Rectal smooth muscle tissue (tissue), 1 donor: ENCODE results near the gene CACUL1.

Experiments used
- H3K27ac ChIP-seq: one replicate; pipeline ENCODE4 v1.7.0; 2013; ENCODE audit warnings: low read depth, low read length, inconsistent platforms
- H3K27me3 ChIP-seq: one replicate; pipeline ENCODE4 v1.7.0; 2013; ENCODE audit warnings: low read length; ENCODE audit not compliant: control insufficient read depth, insufficient read depth
- H3K36me3 ChIP-seq: one replicate; pipeline ENCODE4 v1.7.0; 2013; ENCODE audit warnings: low read length; ENCODE audit not compliant: control insufficient read depth, insufficient read depth
- H3K4me1 ChIP-seq: one replicate; pipeline ENCODE4 v1.7.0; 2013; ENCODE audit warnings: low read length; ENCODE audit not compliant: control insufficient read depth, insufficient read depth
- H3K4me3 ChIP-seq: one replicate; pipeline ENCODE4 v1.7.0; 2013; ENCODE audit warnings: low read length
- H3K9ac ChIP-seq: one replicate; pipeline ENCODE4 v1.7.0; 2013; ENCODE audit warnings: low read length

The CACUL1 gene

GRCh38 chr10:118628397-118628796 lies 126.4 kb downstream of the CACUL1 start:
- Histone ChIP-seq H3K27ac (no peak overlapping the region), H3K4me3 (no peak overlapping the region), H3K36me3 (no peaks in the 10 kb centered on the region), H3K27me3 (no peaks in the 10 kb centered on the region), H3K9ac (no peak overlapping the region), H3K4me1 (peaks cover 11% of the 10 kb centered on the region)

GRCh38 chr10:118626953-118627352 lies 127.8 kb downstream of the CACUL1 start:
- Histone ChIP-seq H3K4me3 (no peak overlapping the region), H3K9ac (no peak overlapping the region), H3K36me3 (no peaks in the 10 kb centered on the region), H3K27ac (no peak overlapping the region), H3K4me1 (peaks cover 11% of the 10 kb centered on the region), H3K27me3 (no peaks in the 10 kb centered on the region)
